HepG2 (cell line): ENCODE measurements around the gene ABO. TPM values are rescaled to one million over a fixed set of nuclear protein-coding genes. Genes with fewer than 3 reads are reported as not detected.
A peak's percentile ranks its signal among the peaks of the same experiment; 100 is the strongest.

Experiments used
- EEA1 ChIP-seq: sonication (generic); formaldehyde crosslinking; IDR thresholded peaks from 2 replicates; pipeline ENCODE4 v1.5.1; 2020; ENCODE audit warnings: mild to moderate bottlenecking, missing genetic modification reagents, borderline replicate concordance
- FLYWCH1 ChIP-seq: sonication (generic); formaldehyde crosslinking; IDR thresholded peaks from 2 replicates; pipeline ENCODE4 v1.8.1; 2023; ENCODE audit warnings: mild to moderate bottlenecking, missing genetic modification reagents
- GTF3A ChIP-seq: sonication (generic); formaldehyde crosslinking; conservative IDR thresholded peaks from 2 replicates; pipeline ENCODE4 v1.4.0; 2020; ENCODE audit warnings: mild to moderate bottlenecking, missing genetic modification reagents
- KLF9 ChIP-seq: IDR thresholded peaks from 2 replicates; pipeline ENCODE4 v1.6.1; 2016; ENCODE audit warnings: low read depth
- MEIS2 ChIP-seq: sonication (generic); formaldehyde crosslinking; IDR thresholded peaks from 2 replicates; pipeline ENCODE4 v1.9.0; 2021; ENCODE audit warnings: mild to moderate bottlenecking, missing genetic modification reagents
- NAIF1 ChIP-seq: sonication (generic); formaldehyde crosslinking; IDR thresholded peaks from 2 replicates; pipeline ENCODE4 v1.5.0; 2020; ENCODE audit warnings: mild to moderate bottlenecking, missing genetic modification reagents, borderline replicate concordance
- RBM39 ChIP-seq: fragments of 200-400 bp; formaldehyde crosslinking; IDR thresholded peaks from one replicate; pipeline ENCODE4 v1.6.1; 2018; ENCODE audit warnings: antibody characterized with exemption, mild to moderate bottlenecking, low read depth, low read length; ENCODE audit not compliant: poor library complexity, severe bottlenecking
- RORA ChIP-seq: sonication (generic); formaldehyde crosslinking; IDR thresholded peaks from 2 replicates; pipeline ENCODE4 v1.5.0; 2020; ENCODE audit warnings: mild to moderate bottlenecking, missing genetic modification reagents, moderate library complexity
- TARDBP ChIP-seq: sonication (generic); formaldehyde crosslinking; IDR thresholded peaks from 2 replicates; pipeline ENCODE4 v1.8.0; 2022; ENCODE audit warnings: mild to moderate bottlenecking, missing genetic modification reagents
- TCF7L2 ChIP-seq: IDR thresholded peaks from 2 replicates; pipeline ENCODE4 v1.6.1; 2011; ENCODE audit warnings: mild to moderate bottlenecking, low read depth, low read length, moderate library complexity
- TEAD2 ChIP-seq: sonication (generic); formaldehyde crosslinking; IDR thresholded peaks from 2 replicates; pipeline ENCODE4 v1.9.0; 2021; ENCODE audit warnings: missing genetic modification reagents
- TEAD3 ChIP-seq: optimal IDR thresholded peaks from 2 replicates; pipeline ENCODE3; 2016; ENCODE audit warnings: borderline replicate concordance
- THAP11 ChIP-seq: IDR thresholded peaks from 2 replicates; pipeline ENCODE4 v1.6.1; 2016; ENCODE audit warnings: missing biosample characterization, missing genetic modification reagents
- U2AF2 ChIP-seq: fragments of 200-400 bp; formaldehyde crosslinking; IDR thresholded peaks from 2 replicates; pipeline ENCODE4 v1.6.1; 2017; ENCODE audit warnings: low read depth, mild to moderate bottlenecking, low read length
- ZFP36L1 ChIP-seq: sonication (generic); formaldehyde crosslinking; IDR thresholded peaks from 2 replicates; pipeline ENCODE4 v1.8.0; 2022; ENCODE audit warnings: mild to moderate bottlenecking, missing genetic modification reagents, moderate library complexity
- ZFP82 ChIP-seq: sonication (generic); formaldehyde crosslinking; IDR thresholded peaks from 2 replicates; pipeline ENCODE4 v1.5.1; 2020; ENCODE audit warnings: mild to moderate bottlenecking, missing genetic modification reagents, borderline replicate concordance
- ZNF101 ChIP-seq: sonication (generic); formaldehyde crosslinking; IDR thresholded peaks from 2 replicates; pipeline ENCODE4 v1.4.0; 2020; ENCODE audit warnings: mild to moderate bottlenecking, low read depth, missing genetic modification reagents, borderline replicate concordance
- ZNF263 ChIP-seq: sonication (generic); formaldehyde crosslinking; IDR thresholded peaks from 2 replicates; pipeline ENCODE4 v1.4.0; 2020; ENCODE audit warnings: missing genetic modification reagents
- ZNF629 ChIP-seq: sonication (generic); formaldehyde crosslinking; conservative IDR thresholded peaks from 2 replicates; pipeline ENCODE4 v1.5.0; 2020; ENCODE audit warnings: missing genetic modification reagents
- polyA plus RNA-seq, 8 experiments: library from polyadenylated mRNA; depleted of rRNA in 3 of 8; stranded (reverse) in 7 of 8; unstranded in 1 of 8; fragments of >200 nt; fragmentation: Illumina TruSeq in 4 of 8; extraction: Trizol in 4 of 8; gene quantifications; 2 replicates each; pipeline versions ENCODE4 v1.2.1 to v1.2.3, GENCODE V29; 2011 to 2016; ENCODE audit warnings: low read depth in 4 of 8, missing spikeins in 1 of 8, mixed read lengths in 1 of 8; ENCODE audit not compliant: insufficient read depth in 1 of 8
- total RNA-seq, 5 experiments: library from RNA; depleted of rRNA; stranded (reverse); fragments of >200 nt; fragmentation: Illumina TruSeq; extraction: Trizol; gene quantifications; 2 replicates each; pipeline ENCODE4 v1.2.3, GENCODE V29; 2016; ENCODE audit warnings: low read depth in 1 of 5
- TF ChIP-seq, protein P1 (sequence below): sonication (generic); formaldehyde crosslinking; IDR thresholded peaks from 2 replicates; pipeline ENCODE4 v1.5.0; 2020; ENCODE audit warnings: mild to moderate bottlenecking, missing genetic modification reagents
- TF ChIP-seq, protein P2 (sequence below): sonication (generic); formaldehyde crosslinking; IDR thresholded peaks from 2 replicates; pipeline ENCODE4 v1.8.0; 2022; ENCODE audit warnings: missing genetic modification reagents, low read depth, mild to moderate bottlenecking, borderline replicate concordance
- TF ChIP-seq, protein P3 (sequence below): sonication (generic); formaldehyde crosslinking; IDR thresholded peaks from 2 replicates; pipeline ENCODE4 v1.4.0; 2020; ENCODE audit warnings: missing genetic modification reagents
- TF ChIP-seq, protein P4 (sequence below): sonication (generic); formaldehyde crosslinking; IDR thresholded peaks from 2 replicates; pipeline ENCODE4 v1.9.0; 2022; ENCODE audit warnings: missing genetic modification reagents, mild to moderate bottlenecking, borderline replicate concordance

ABO gene
- total and polyA plus RNA-seq, 2 of the 13 experiments (the other 11 are each of a cell fraction or from before 2014, with no cell fraction given) = not detected

DNA sequence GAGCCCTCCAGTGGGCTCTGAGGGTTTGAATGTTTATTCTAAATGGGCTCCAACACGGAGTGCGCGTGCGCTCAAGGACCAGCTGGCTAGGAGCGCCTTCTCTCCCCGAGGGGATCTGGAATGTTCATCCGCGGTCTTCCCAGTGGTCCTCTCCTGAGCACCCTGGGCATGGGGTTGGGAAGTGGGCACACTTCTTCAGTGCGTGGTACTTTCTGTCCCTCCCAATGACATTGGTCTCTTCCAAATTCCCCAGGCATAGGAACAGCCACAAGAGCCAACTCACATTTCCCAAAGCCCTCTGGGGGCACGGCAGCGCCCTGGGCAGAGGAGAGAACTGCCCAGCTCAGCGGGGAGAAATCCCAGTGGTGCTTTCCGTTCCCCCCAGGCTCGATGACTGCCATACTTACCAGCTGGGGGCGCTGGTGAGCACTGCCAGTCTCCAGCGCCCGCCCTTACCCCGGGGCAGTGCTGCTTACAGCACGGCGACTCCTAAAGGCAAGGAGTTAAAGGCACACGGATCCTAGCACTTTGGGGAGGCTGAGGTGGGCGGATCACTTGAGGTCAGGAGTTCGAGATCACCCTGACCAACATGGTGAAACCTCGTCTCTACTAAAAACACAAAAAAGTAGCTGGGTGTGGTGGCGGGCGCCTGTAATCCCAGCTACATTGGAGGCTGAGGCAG, 36.0 kb downstream of the ABO start (continued):
- TF ChIP-seq GTF3A (CRISPR knock-in tag) = no peak
- no peak for TF ChIP-seq U2AF2
- no peak for TF ChIP-seq ZNF629
- no peak for TF ChIP-seq TEAD2 (CRISPR knock-in tag)
- no peak for TF ChIP-seq EEA1 (CRISPR knock-in tag)
- TF ChIP-seq TARDBP (CRISPR knock-in tag) = no peak
- TF ChIP-seq, protein P1, sequence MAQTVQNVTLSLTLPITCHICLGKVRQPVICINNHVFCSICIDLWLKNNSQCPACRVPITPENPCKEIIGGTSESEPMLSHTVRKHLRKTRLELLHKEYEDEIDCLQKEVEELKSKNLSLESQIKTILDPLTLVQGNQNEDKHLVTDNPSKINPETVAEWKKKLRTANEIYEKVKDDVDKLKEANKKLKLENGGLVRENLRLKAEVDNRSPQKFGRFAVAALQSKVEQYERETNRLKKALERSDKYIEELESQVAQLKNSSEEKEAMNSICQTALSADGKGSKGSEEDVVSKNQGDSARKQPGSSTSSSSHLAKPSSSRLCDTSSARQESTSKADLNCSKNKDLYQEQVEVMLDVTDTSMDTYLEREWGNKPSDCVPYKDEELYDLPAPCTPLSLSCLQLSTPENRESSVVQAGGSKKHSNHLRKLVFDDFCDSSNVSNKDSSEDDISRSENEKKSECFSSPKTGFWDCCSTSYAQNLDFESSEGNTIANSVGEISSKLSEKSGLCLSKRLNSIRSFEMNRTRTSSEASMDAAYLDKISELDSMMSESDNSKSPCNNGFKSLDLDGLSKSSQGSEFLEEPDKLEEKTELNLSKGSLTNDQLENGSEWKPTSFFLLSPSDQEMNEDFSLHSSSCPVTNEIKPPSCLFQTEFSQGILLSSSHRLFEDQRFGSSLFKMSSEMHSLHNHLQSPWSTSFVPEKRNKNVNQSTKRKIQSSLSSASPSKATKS (CRISPR knock-in tag) = no peak
- TF ChIP-seq, protein P2, sequence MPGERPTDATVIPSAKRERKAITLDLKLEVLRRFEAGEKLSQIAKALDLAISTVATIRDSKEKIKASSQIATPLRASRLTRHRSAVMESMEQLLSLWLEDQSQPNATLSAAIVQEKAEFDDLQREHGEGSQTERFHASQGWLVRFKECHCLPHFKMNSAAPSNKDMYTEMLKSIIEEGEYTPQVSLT = no peak
- no peak for TF ChIP-seq RBM39
- no peak for TF ChIP-seq TCF7L2
- no peak for TF ChIP-seq ZNF101 (CRISPR knock-in tag)
- no peak for TF ChIP-seq ZFP82 (CRISPR knock-in tag)
- TF ChIP-seq ZFP36L1 = no peak
- 0 out of 2 replicates have a peak, but pooled peaks have one; percentile 11 for TF ChIP-seq THAP11
- peak; percentile 61; the same call in 1 of the 2 replicates for TF ChIP-seq ZNF263 (CRISPR knock-in tag)
- TF ChIP-seq RORA (CRISPR knock-in tag) = no peak
- TF ChIP-seq MEIS2 (CRISPR knock-in tag) = no peak; the same call in 1 of the 2 replicates
- no peak for TF ChIP-seq KLF9 (CRISPR knock-in tag)
- TF ChIP-seq, protein P3, sequence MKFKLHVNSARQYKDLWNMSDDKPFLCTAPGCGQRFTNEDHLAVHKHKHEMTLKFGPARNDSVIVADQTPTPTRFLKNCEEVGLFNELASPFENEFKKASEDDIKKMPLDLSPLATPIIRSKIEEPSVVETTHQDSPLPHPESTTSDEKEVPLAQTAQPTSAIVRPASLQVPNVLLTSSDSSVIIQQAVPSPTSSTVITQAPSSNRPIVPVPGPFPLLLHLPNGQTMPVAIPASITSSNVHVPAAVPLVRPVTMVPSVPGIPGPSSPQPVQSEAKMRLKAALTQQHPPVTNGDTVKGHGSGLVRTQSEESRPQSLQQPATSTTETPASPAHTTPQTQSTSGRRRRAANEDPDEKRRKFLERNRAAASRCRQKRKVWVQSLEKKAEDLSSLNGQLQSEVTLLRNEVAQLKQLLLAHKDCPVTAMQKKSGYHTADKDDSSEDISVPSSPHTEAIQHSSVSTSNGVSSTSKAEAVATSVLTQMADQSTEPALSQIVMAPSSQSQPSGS (CRISPR knock-in tag) = no peak
- no peak for TF ChIP-seq NAIF1 (CRISPR knock-in tag)
- no peak for TF ChIP-seq FLYWCH1
- TF ChIP-seq, protein P4, sequence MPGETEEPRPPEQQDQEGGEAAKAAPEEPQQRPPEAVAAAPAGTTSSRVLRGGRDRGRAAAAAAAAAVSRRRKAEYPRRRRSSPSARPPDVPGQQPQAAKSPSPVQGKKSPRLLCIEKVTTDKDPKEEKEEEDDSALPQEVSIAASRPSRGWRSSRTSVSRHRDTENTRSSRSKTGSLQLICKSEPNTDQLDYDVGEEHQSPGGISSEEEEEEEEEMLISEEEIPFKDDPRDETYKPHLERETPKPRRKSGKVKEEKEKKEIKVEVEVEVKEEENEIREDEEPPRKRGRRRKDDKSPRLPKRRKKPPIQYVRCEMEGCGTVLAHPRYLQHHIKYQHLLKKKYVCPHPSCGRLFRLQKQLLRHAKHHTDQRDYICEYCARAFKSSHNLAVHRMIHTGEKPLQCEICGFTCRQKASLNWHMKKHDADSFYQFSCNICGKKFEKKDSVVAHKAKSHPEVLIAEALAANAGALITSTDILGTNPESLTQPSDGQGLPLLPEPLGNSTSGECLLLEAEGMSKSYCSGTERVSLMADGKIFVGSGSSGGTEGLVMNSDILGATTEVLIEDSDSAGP = peak; percentile 66; the same call in 1 of the 2 replicates
- peak; percentile 90 for TF ChIP-seq TEAD3 (CRISPR knock-in tag)
